ENCODE data around the gene PPM1D.
"Not testable (repeated sequence)": the region's sequence is repeated elsewhere in the genome, so short reads cannot be mapped to it uniquely, and the experiment has no call there.

The PPM1D gene
- total RNA-seq, result 29.8 to 32.8 reads per million in 2 donors

DNA sequence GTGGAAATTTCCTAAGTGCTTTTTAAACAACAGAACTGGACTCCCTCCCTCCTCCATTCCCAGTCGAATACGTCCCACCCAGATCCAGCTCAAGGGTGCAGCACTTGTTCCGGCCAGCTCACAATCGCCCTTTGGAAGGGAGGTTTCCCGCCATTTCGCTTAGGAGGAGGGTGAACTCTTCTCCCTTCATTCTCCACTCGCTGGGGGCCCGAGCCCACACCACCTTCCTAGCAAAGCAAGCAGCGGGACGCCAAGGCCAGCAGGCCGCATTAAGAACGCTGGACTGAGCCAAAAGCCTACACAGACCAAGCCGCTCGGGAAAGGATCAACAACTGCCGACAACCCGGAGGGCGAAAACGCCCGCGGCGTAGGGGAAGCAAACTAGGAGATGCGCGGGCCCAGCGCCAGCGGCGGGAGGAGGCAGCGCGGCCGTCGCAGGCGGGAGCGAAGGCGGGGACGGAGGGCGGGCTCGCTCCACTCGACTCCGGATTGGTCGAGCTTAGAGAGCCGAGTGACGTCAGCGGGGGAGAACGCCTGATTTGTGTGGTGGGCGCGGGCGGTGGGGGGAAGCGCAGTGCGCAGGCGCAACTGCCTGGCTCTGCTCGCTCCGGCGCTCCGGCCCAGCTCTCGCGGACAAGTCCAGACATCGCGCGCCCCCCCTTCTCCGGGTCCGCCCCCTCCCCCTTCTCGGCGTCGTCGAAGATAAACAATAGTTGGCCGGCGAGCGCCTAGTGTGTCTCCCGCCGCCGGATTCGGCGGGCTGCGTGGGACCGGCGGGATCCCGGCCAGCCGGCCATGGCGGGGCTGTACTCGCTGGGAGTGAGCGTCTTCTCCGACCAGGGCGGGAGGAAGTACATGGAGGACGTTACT lies at the start of gene PPM1D:
TSS of gene PPM1D (plus strand) at position 574 of the 870 bp plus-strand sequence. CDS start at position 796, 222 bp downstream.
- peak; percentile 93 for DNase-seq

DNA sequence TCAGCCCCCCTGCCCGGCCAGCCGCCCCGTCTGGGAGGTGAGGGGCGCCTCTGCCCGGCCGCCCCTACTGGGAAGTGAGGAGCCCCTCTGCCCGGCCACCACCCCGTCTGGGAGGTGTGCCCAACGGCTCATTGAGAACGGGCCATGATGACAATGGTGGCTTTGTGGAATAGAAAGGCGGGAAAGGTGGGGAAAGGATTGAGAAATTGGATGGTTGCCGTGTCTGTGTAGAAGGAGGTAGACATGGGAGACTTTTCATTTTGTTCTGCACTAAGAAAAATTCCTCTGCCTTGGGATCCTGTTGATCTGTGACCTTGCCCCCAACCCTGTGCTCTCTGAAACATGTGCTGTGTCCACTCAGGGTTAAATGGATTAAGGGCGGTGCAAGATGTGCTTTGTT lies 47.7 kb upstream of the PPM1D start:
- not testable (repeated sequence) for DNase-seq

GRCh38 chr17:60554377-60554788 lies 45.6 kb upstream of the PPM1D start:
- DNase-seq, result no peak

GRCh38 chr17:60555786-60556185 lies 44.2 kb upstream of the PPM1D start:
- no peak for DNase-seq

DNA sequence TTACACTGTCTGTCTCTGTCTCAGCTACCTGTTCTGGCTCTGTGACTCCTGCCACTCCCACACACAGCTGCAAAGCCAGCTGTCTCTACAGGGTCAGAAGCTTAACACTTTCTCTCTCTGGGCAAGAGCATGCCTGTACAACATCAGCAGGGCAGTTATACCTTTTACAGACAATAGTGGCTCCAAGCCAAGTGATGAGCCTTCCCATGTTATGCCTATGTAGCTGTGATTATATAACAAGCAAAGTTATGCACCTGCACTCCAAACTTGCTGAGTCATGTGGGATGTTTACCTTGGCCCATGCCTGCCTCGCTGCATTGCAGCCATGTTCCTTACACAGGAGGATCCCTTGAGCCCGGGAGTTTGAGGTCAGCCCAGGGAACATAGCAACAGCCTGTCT lies 42.2 kb upstream of the PPM1D start:
- no peak for DNase-seq

DNA sequence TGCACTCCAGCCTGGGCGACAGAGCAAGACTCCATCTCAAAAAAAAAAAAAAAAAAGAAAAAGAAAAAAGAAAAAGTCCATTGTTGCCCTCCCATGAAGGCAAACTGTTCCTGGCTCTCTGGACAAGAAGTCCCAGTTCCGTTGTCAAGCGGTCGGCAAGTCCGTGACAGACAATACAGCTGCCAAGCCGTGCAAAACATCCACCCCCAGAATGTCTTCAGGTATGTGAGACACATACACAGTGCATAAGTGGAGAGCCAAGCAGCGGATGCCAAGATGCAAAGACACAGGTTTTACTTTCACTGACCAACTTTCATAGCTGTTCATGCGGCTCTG lies 40.4 kb upstream of the PPM1D start:
- no peak for DNase-seq

GRCh38 chr17:60559995-60560859 lies 39.8 kb upstream of the PPM1D start:
- no peak for DNase-seq

DNA sequence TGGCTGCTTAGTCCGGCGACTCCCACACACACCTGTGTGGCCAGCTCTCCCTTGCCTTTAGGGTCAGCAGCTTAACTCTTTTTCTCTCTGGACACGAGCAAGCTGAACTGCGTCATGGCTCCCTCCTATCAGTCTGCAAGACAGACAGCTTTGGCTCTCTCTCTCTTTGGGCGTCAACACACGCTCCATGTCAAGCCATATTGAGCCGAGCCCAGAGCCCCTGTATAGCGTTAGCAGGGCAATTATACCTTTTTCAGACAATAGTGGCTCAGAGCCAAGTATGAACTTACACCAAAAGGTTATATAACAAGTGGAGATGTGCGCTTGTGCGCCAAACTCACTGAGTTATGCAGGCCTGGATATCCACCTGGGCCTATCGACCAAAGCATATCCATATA lies 39.1 kb upstream of the PPM1D start:
- DNase-seq, result no peak

GRCh38 chr17:60562421-60562820 lies 37.6 kb upstream of the PPM1D start:
- DNase-seq, result no peak

GRCh38 chr17:60563743-60564142 lies 36.2 kb upstream of the PPM1D start:
- no peak for DNase-seq

DNA sequence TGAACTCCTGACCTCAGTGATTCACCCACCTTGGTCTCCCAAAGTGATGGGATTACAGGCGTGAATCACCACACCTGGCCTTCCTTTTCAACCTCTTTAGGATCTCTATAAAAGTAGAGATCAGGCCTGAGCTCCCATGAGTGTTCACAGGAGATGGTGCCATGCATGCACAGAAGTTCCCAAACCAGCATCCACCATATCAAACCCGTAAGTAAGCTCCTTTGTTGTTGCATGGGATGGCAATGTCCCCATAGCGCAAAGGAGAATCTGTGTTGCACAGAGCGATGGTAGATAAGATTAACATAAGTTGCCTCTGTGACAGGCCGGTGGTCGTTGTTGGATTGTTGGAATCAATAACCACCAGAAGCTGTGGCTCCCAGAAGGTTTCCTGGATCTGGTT lies 34.8 kb upstream of the PPM1D start:
- no peak for DNase-seq

DNA sequence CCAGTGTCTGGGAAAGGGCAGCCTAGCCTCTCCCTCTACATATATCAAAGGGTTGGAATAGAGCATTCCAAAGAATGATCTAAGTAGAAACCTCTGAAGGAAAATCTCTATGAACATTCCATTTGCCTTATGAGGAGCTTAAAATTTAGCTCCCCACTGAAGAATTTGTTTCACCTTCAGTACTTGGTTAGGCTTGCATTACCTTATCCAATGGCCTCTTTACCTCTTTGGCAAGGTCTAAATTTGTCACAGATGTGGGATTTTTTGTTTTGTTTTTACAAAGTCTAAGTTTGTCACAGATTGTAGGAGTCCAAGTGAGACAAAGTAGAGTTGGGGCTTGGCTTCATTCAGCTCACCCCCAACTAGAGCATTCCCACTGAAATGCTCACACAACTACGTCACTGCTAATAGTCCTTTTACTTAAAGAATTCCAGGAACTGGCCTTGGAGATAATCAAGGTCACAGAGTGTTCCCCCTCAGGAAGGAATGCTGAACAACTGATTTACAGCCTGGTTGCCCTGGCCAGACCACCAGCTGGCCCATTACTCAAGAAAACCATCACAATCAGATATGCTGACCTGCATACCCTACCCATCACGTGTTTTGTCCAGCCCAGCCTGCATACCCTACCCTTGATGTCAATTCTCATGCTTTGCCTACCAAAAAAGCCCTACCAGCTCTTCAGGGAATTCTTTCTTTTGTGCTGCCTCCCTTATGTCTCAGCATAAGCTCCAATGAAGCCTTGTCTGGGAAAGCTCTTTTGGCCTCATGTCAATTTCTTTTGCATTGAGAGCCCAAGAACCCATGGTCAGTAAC lies 26.5 kb upstream of the PPM1D start:
- no peak for DNase-seq

GRCh38 chr17:60577147-60577915 lies 22.7 kb upstream of the PPM1D start:
- DNase-seq, result no peak

DNA sequence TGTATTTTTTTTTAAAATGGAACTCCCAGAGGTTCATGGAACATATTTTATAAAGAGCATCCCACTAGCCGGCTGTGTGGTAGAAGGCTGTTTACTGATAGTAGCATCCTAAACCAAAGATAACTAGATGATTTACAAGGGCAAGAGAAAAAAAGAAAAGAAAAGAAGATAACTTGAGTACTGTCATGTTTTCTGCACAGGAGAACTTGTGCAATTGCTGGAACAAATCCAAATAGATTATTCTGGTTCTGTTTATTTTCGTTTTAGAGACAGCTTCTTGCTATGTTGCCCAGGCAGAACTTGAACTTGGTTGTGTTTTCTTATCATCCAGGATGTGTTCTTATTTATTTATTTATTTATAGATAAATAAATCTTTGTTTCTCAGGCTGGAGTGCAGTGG lies 20.9 kb upstream of the PPM1D start:
- DNase-seq, result no peak

DNA sequence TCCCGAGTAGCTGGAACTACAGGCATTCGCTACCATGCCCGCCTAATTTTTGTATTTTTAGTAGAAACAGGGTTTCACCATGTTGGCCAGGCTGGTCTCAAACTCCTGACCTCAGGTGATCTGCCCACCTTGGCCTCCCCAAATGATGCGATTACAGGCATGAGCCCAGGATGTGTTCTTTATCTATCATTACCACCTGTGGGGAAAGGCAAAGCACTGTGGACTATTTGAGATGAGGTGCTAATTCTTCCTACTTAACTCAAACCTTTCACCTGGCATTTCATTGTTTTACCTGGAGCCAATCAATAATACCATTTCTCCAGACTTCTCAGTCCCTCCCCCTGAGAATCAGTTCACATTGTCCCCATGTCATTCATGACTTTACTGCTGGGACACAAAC lies 20.4 kb upstream of the PPM1D start:
- no peak for DNase-seq

GRCh38 chr17:60583008-60583407 lies 17.0 kb upstream of the PPM1D start:
- no peak for DNase-seq

DNA sequence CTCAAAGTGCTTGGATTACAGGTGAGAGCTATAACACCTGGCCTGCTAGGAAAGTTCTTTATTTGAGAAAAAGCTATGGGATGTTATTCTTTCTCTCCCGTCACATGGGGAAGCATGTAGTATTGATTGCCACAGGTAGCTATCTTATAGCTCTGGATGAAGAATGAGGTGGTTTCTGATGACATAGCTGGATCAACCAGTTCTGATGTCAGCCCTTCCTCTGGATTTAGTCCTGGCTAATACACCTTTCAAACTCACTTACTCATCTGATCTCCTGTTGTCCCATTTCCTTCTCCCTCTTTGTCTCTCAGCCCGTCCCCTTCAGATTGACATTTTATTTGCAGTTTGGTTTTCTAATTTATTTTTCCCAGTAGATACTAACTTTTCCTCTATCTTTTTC lies 14.1 kb upstream of the PPM1D start:
- DNase-seq, result no peak

DNA sequence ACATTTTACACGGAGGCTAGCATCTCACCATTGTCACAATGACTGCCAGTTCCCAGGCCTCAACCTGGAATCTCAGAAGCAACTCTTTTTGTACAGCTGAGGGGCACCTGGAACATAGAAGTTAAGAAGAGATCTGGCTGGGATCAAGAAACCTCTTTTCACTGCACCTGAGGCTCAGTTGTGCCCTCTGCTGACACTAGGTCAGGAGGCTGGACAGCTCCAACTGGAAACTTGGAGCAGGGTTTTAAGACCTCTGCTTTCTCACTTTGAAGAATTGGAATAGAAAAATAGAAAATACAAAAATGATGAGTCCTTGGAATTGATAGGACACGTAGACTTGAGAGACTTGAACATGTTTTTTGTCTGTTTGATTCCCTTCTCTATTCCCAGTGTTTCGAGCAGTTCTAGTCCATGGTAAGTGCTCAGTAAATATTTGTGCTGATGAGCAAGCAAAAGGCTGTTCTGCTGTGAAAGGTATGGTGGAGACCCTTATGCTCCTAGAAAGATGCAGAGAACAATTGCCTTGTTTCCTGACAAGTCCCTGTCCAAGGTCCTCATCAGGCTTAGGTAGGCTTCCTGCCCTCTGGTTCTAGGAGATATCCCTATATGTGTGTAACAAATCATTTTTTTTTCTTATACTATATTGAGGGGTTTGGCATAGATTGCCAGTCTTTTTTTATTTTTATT lies 13.6 kb upstream of the PPM1D start:
- no peak for DNase-seq

- no peak for DNase-seq
Observed at GRCh38 chr17:60590070-60590469, 9.9 kb upstream of the PPM1D start.

GRCh38 chr17:60592750-60593149 lies 7.2 kb upstream of the PPM1D start:
- DNase-seq, result no peak

- DNase-seq, result not testable (repeated sequence)
Observed at GRCh38 chr17:60593441-60594036, 6.5 kb upstream of the PPM1D start.
